Measurements from ENCODE around the gene FGD2.
"Not testable (repeated sequence)": the region's sequence is repeated elsewhere in the genome, so short reads cannot be mapped to it uniquely, and the experiment has no call there.

DNA sequence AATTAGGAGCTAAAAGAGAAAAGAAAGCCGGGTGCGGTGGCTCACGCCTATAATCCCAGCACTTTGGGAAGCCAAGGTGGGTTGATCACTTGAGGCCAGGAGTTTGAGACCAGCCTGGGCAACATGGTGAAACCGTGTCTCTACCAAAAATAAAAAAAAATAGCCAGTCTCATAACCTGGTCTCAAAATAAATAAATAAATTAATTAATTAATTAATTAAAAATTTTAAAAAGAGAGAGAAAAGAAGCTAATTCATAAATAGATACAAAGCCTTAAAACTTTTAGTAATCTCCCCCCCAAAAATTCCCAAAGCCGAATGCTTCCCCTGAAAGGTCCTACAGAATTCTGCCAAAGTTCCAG, 53.5 kb downstream of the FGD2 start:
- TF ChIP-seq, protein P1, sequence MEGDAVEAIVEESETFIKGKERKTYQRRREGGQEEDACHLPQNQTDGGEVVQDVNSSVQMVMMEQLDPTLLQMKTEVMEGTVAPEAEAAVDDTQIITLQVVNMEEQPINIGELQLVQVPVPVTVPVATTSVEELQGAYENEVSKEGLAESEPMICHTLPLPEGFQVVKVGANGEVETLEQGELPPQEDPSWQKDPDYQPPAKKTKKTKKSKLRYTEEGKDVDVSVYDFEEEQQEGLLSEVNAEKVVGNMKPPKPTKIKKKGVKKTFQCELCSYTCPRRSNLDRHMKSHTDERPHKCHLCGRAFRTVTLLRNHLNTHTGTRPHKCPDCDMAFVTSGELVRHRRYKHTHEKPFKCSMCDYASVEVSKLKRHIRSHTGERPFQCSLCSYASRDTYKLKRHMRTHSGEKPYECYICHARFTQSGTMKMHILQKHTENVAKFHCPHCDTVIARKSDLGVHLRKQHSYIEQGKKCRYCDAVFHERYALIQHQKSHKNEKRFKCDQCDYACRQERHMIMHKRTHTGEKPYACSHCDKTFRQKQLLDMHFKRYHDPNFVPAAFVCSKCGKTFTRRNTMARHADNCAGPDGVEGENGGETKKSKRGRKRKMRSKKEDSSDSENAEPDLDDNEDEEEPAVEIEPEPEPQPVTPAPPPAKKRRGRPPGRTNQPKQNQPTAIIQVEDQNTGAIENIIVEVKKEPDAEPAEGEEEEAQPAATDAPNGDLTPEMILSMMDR (IDR thresholded peaks at IDR 0.05; ENCODE audit: extremely low read depth in 1 of 2, insufficient read depth in 1 of 2, low read depth in 1 of 2, low read length in 2 of 2): not testable (repeated sequence)
- not testable (repeated sequence) for TF ChIP-seq EZH2 (IDR thresholded peaks at IDR 0.05; ENCODE audit: borderline replicate concordance, low read depth, low read length, severe bottlenecking); POLR2A (IDR thresholded peaks at IDR 0.05; ENCODE audit: low read depth, low read length); POLR2AphosphoS5 (IDR thresholded peaks at IDR 0.05; ENCODE audit: insufficient read depth, low read depth, low read length); JUN (IDR thresholded peaks at IDR 0.05; ENCODE audit: borderline replicate concordance, insufficient read depth, insufficient read length, low read depth); MYC (IDR thresholded peaks at IDR 0.05; ENCODE audit: low read depth, low read length); FOS (IDR thresholded peaks at IDR 0.05; ENCODE audit: borderline replicate concordance, insufficient read depth, low read length); GATA2 (IDR thresholded peaks at IDR 0.05; ENCODE audit: insufficient read depth, insufficient read length, low read depth, low read length)
- TF ChIP-seq, protein P2, sequence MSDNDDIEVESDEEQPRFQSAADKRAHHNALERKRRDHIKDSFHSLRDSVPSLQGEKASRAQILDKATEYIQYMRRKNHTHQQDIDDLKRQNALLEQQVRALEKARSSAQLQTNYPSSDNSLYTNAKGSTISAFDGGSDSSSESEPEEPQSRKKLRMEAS (IDR thresholded peaks at IDR 0.05; ENCODE audit: insufficient read depth, insufficient read length): not testable (repeated sequence)

All from endothelial cell of umbilical vein (primary cell).